ENCODE results near the gene MBD4. TPM values are rescaled to one million over a fixed set of nuclear protein-coding genes. Genes with fewer than 3 reads are reported as not detected.

The MBD4 gene
- total and polyA plus RNA-seq, 2 of the 4 experiments (the other 2 are of a cell fraction): 13.8 to 15.0 TPM

- Histone ChIP-seq H2AK5ac (ENCODE audit: low read depth, low read length) (no peak overlapping the region), H3K9ac (ENCODE audit: low read depth, low read length) (no peak overlapping the region), H2AK9ac (replicated peaks; ENCODE audit: low read depth, low read length, poor library complexity) (no peak overlapping the region), H2BK120ac (ENCODE audit: low read depth, low read length) (no peak overlapping the region), H3K4me1 (ENCODE audit: control insufficient read depth, insufficient read depth, low read length) (peaks cover 11% of the 10 kb centered on the region), H2BK15ac (ENCODE audit: low read depth, low read length) (no peak overlapping the region), H3K4me2 (ENCODE audit: low read depth, low read length) (no peak overlapping the region), H3K23ac (ENCODE audit: low read depth, low read length) (no peak overlapping the region), H3K79me1 (ENCODE audit: low read depth in 1 of 2, low read length in 2 of 2) (peaks cover 5 to 17% of the 10 kb centered on the region in 2 experiments; a peak in 1 of 4 replicates), H3K9me1 (ENCODE audit: insufficient read depth, low read length) (peaks cover 21% of the 10 kb centered on the region), H2BK5ac (ENCODE audit: low read depth, low read length, poor library complexity, severe bottlenecking) (no peak overlapping the region), H3K27ac (ENCODE audit: insufficient read depth, low read length) (no peak overlapping the region), H3K27me3 (ENCODE audit: control insufficient read depth, insufficient read depth, low read length) (no peaks in the 10 kb centered on the region), H3K14ac (replicated peaks; ENCODE audit: low read depth, low read length) (no peak overlapping the region), H2AFZ (replicated peaks; ENCODE audit: low read length, poor library complexity) (no peak overlapping the region), H3K9me3 (ENCODE audit: control insufficient read depth, insufficient read depth, low read length) (no peaks in the 10 kb centered on the region), H3K36me3 (ENCODE audit: control insufficient read depth, insufficient read depth, low read length) (peaks cover 4% of the 10 kb centered on the region), H3K4me3 (ENCODE audit: insufficient read depth, low read depth, low read length) (no peak overlapping the region), H4K8ac (ENCODE audit: low read depth in 2 of 2, low read length in 2 of 2) (no peak overlapping the region), H4K5ac (ENCODE audit: low read depth, low read length) (no peak overlapping the region), H3K4ac (ENCODE audit: low read depth, low read length) (no peak overlapping the region), H4K91ac (ENCODE audit: insufficient read depth, low read depth, low read length) (no peak overlapping the region), H4K20me1 (ENCODE audit: insufficient read depth, low read length) (0 out of 2 replicates have a peak, but pooled peaks cover 5% of the 10 kb centered on the region), H3K56ac (ENCODE audit: extremely low read depth, insufficient read depth, low read length) (no peak overlapping the region), H3K18ac (ENCODE audit: low read depth, low read length) (no peak overlapping the region), H2BK20ac (ENCODE audit: low read depth, low read length) (no peak overlapping the region)
- 100% methylated on average over 1 of the region's 3 CpGs; no CpG with 5 or more reads in 1 of the 2 experiments for WGBS, 2 experiments (ENCODE audit: extremely low coverage in 2 of 2, insufficient read length in 1 of 2)
- ATAC-seq (ENCODE audit: low read depth) (no peak), DNase-seq (no peak)
- ChIA-PET POLR2A (ENCODE audit: unreplicated experiment) (no interaction called here), CTCF (no interaction called here)
- in situ Hi-C loops (cut with MboI; ENCODE audit: low sequenced_read_pairs) (no loop called here), intact Hi-C loops (cut with micrococcal nuclease) (no loop called here), dilution Hi-C loops (cut with HindIII; ENCODE audit: low sequenced_read_pairs, unreplicated experiment) (no loop called here)
- TF ChIP-seq RCOR1 (IDR thresholded peaks at IDR 0.05; ENCODE audit: insufficient replicate concordance, low read length) (no peak), MAZ (IDR thresholded peaks at IDR 0.05; ENCODE audit: borderline replicate concordance, low read depth, low read length) (no peak), MXI1 (IDR thresholded peaks at IDR 0.05; ENCODE audit: borderline replicate concordance, low read depth, low read length) (no peak), POLR2A (IDR thresholded peaks at IDR 0.05; ENCODE audit: low read depth, low read length) (no peak), RAD21 (IDR thresholded peaks at IDR 0.05; ENCODE audit: low read length) (no peak), CHD1 (IDR thresholded peaks at IDR 0.05; ENCODE audit: low read depth, low read length) (no peak), CEBPB (IDR thresholded peaks at IDR 0.05; ENCODE audit: low read depth, low read length) (no peak), BHLHE40 (IDR thresholded peaks at IDR 0.05; ENCODE audit: low read depth, low read length) (no peak), FOS (IDR thresholded peaks at IDR 0.05; ENCODE audit: low read depth, low read length) (no peak), MAFK (IDR thresholded peaks at IDR 0.05; ENCODE audit: low read depth, low read length) (no peak), USF2 (IDR thresholded peaks at IDR 0.05; ENCODE audit: low read depth, low read length) (no peak), ELK1 (IDR thresholded peaks at IDR 0.05; ENCODE audit: borderline replicate concordance, low read depth, low read length) (no peak), RFX5 (IDR thresholded peaks at IDR 0.05; ENCODE audit: low read depth, low read length) (no peak), CTCF (conservative IDR thresholded peaks at IDR 0.05; ENCODE audit: low read depth, low read length) (no peak)
- BruUV-seq (replicated peaks): no TSS peak
These were observed 22.7 kb upstream of the MBD4 start for GRCh38 chr3:129462361-129462968.

All from IMR-90 (cell line).